IgD-negative memory B cell (primary cell): ENCODE data around the gene METTL8. TPM values are rescaled to one million over a fixed set of nuclear protein-coding genes. Genes with fewer than 3 reads are reported as not detected.
"Not testable (repeated sequence)": the region's sequence is repeated elsewhere in the genome, so short reads cannot be mapped to it uniquely, and the experiment has no call there.

Source experiments
- H3K27ac Mint-ChIP-seq, 3 donors: one replicate each; pipeline ENCODE4 v1.8.0; 2020 to 2022; ENCODE audit warnings: mild to moderate bottlenecking in 3 of 3, mixed read lengths in 3 of 3, moderate library complexity in 1 of 3
- H3K27me3 Mint-ChIP-seq: one replicate; pipeline ENCODE4 v1.8.0; 2021; ENCODE audit warnings: mixed read lengths
- H3K36me3 Mint-ChIP-seq: one replicate; pipeline ENCODE4 v1.8.0; 2020; ENCODE audit warnings: mild to moderate bottlenecking, mixed read lengths
- H3K4me1 Mint-ChIP-seq, 3 donors: one replicate each; pipeline ENCODE4 v1.8.0; 2020 to 2022; ENCODE audit warnings: mixed read lengths in 3 of 3, mild to moderate bottlenecking in 1 of 3
- H3K4me3 Mint-ChIP-seq, 4 donors: one replicate each; pipeline ENCODE4 v1.8.0; 2020 to 2022; ENCODE audit warnings: mild to moderate bottlenecking in 4 of 4, mixed read lengths in 4 of 4, moderate library complexity in 3 of 4
- H3K9me3 Mint-ChIP-seq, 3 donors: one replicate each; pipeline ENCODE4 v1.8.0; 2020 to 2021; ENCODE audit warnings: mixed read lengths in 3 of 3, mild to moderate bottlenecking in 1 of 3
- polyA plus RNA-seq: library from polyadenylated mRNA; unstranded; fragments of 300-500 nt; fragmentation: Illumina TruSeq; gene quantifications from one replicate; pipeline ENCODE4 v1.2.3, GENCODE V29; 2021

The METTL8 gene
- polyA plus RNA-seq, 1 donor from 2014 or later: 99.3 TPM

DNA sequence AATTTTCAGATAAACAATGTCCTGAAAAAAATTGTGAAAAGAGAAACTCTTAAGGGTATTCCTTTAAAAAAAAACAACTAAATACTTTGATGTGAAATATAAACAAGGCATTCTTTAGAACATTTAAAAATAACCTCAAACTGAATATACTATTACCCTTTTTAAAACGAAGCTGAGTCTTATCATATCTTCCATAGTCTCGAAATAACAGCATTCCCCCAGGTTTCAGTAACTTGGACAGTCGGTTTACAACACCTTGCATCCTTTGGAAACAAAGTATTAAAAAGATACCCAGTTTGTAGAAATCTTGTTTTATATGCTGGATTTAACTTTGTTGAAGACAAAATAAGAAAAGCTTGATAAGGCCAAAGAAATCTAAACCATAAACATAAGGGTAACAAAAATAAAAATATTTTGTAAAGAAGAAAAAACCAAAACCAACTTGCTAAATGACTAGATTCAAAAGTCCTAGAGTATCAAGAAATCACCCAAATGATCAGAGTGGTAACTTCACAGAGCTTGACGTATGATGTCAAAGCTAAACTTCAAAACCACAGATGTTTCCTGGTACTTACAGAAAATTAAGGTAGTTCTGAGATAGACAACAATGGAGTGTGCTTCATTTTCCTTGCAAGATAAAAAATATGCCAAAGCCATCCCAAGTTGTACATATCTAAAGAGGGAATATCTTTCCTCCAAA is 107.8 kb downstream of the METTL8 start:
- Mint-ChIP-seq H3K4me1 (peaks cover 53 to 60% (median 53%) of the 10 kb centered on the region in 3 donors), H3K36me3 (peaks cover 6% of the 10 kb centered on the region), H3K4me3 (peak overlapping the region; percentile 83 to 94 (median 91)), H3K27ac (peak overlapping the region; percentile 93 to 97 (median 96)), H3K9me3 (no peaks in the 10 kb centered on the region), H3K27me3 (no peaks in the 10 kb centered on the region)

DNA sequence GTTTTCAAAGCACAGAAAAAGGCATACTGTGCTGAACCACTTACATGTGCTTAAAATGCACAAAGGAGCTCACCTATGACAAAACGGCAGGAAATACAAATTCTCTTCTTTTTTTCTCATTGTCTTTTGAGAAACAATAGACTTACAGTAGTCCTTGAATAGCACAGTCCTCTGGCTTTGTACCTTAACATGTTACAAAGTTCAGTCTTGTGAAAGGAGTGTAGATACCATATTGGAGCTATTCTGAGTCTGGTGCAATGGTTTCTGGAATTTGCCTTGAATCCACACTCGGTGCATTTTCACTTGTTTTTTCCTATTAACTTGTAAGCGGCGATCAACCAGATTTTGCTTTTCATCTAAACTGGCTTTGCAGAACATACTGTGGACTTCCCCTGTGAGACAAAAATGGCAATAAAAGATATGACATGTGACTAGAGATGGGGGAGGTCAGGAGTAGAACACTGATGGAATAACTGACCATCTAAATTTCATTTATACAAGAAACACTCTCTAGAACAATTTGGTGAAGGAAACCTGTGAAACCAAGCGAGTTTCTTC is 109.7 kb downstream of the METTL8 start:
- Mint-ChIP-seq H3K27ac (peak overlapping the region; percentile 93 to 97 (median 96)), H3K4me1 (peaks cover 60 to 63% (median 61%) of the 10 kb centered on the region in 3 donors), H3K4me3 (peak overlapping the region; percentile 83 to 94 (median 91)), H3K27me3 (peaks cover 2% of the 10 kb centered on the region), H3K36me3 (peaks cover 6% of the 10 kb centered on the region), H3K9me3 (no peaks in the 10 kb centered on the region)

- H3K4me1 Mint-ChIP-seq: peaks cover 67 to 74% (median 71%) of the 10 kb centered on the region in 3 donors
- no peaks in the 10 kb centered on the region for H3K9me3 Mint-ChIP-seq
- peak overlapping the region; percentile 83 to 94 (median 91) for H3K4me3 Mint-ChIP-seq
- H3K36me3 Mint-ChIP-seq: peaks cover 4% of the 10 kb centered on the region
- peak overlapping the region; percentile 93 to 97 (median 96) for H3K27ac Mint-ChIP-seq
- H3K27me3 Mint-ChIP-seq: peaks cover 2% of the 10 kb centered on the region
Observed at GRCh38 chr2:171322928-171323327, 110.9 kb downstream of the METTL8 start.

GRCh38 chr2:171320731-171321130 is 113.1 kb downstream of the METTL8 start:
- peak overlapping the region; percentile 10 to 91 (median 84) for H3K4me3 Mint-ChIP-seq
- peaks cover 61 to 66% (median 66%) of the 10 kb centered on the region in 3 donors for H3K4me1 Mint-ChIP-seq

DNA sequence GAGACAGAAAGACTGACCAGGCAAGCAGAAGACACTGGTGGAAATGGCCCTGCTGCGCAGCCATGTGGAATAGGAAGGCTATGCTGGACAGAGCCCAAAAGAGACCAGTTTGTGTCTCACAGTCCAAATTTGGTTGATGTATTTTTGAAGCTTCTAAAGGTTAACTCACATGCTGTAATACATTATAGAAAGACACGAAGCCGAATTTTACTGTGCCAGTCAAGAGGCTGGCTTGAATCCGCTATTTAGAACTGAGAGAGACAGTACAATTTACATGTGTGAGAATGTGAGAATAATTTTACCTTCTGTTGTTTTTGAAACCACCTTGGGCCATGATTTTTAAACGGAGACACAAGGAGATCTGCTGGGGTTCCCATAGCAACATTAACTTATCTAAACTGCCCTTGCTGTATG is 113.6 kb downstream of the METTL8 start:
- peak overlapping the region; percentile 59 to 91 (median 84) for H3K4me3 Mint-ChIP-seq
- H3K27ac Mint-ChIP-seq: peak overlapping the region; percentile 81 to 95 (median 94)
- H3K36me3 Mint-ChIP-seq: peaks cover 3% of the 10 kb centered on the region
- peaks cover 57 to 66% (median 66%) of the 10 kb centered on the region in 3 donors for H3K4me1 Mint-ChIP-seq
- H3K9me3 Mint-ChIP-seq: no peaks in the 10 kb centered on the region
- H3K27me3 Mint-ChIP-seq: peaks cover 2% of the 10 kb centered on the region

More at GRCh38 chr2:171320731-171321130, 113.1 kb downstream of the METTL8 start:
- Mint-ChIP-seq H3K27ac (peak overlapping the region; percentile 81 to 95 (median 94)), H3K9me3 (no peaks in the 10 kb centered on the region), H3K36me3 (peaks cover 4% of the 10 kb centered on the region), H3K27me3 (peaks cover 2% of the 10 kb centered on the region)

DNA sequence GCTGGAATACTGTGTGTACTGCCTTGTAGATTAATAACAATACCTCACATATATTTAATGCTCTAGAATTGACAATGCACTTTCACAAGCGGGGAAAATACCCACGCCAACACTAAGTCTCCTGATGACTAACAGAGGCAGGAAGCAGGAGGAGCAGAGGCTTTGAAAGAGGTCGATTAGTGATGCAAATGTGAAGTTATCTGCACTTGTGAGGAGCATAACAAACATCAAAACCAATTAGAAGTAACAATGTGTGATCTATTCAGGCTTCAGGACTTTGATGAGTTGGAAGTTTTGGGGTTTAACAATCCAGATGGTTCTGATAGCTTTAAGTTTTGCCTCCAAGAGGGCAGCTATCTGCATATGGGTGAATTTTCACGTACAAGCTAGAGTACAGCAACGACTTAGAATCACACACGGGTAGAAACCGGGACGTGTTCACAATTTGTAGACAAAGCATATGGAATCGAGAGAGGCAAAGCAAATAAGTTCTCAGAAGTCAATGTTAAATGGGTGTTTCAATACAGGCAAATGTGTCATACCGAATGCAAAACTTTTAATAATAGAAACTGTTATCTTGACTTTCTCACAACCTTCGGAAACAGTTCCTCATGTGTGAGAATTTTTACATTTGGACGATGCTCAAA is 114.5 kb downstream of the METTL8 start:
- Mint-ChIP-seq H3K36me3 (peaks cover 3% of the 10 kb centered on the region), H3K9me3 (no peaks in the 10 kb centered on the region), H3K27ac (peak overlapping the region; percentile 81 to 95 (median 94)), H3K4me1 (peaks cover 55 to 64% (median 62%) of the 10 kb centered on the region in 3 donors), H3K27me3 (peaks cover 2% of the 10 kb centered on the region), H3K4me3 (peak overlapping the region; percentile 59 to 91 (median 84))

- Mint-ChIP-seq H3K36me3 (peaks cover 3% of the 10 kb centered on the region), H3K27ac (peak overlapping the region; percentile 81 to 95 (median 94)), H3K4me3 (peak overlapping the region; percentile 59 to 91 (median 84)), H3K9me3 (no peaks in the 10 kb centered on the region), H3K27me3 (peaks cover 2% of the 10 kb centered on the region), H3K4me1 (peaks cover 51 to 61% (median 54%) of the 10 kb centered on the region in 3 donors)
Observed at GRCh38 chr2:171318463-171318934, 115.3 kb downstream of the METTL8 start.

GRCh38 chr2:171317492-171318125 is 116.2 kb downstream of the METTL8 start:
- peaks cover 45 to 55% (median 47%) of the 10 kb centered on the region in 3 donors for H3K4me1 Mint-ChIP-seq
- H3K4me3 Mint-ChIP-seq: peak overlapping the region in 3 of 4 donors; percentile 21 to 78 (median 61)
- H3K9me3 Mint-ChIP-seq: no peaks in the 10 kb centered on the region
- H3K36me3 Mint-ChIP-seq: peaks cover 3% of the 10 kb centered on the region
- H3K27ac Mint-ChIP-seq: peak overlapping the region; percentile 79 to 95 (median 94)
- H3K27me3 Mint-ChIP-seq: peaks cover 2% of the 10 kb centered on the region

DNA sequence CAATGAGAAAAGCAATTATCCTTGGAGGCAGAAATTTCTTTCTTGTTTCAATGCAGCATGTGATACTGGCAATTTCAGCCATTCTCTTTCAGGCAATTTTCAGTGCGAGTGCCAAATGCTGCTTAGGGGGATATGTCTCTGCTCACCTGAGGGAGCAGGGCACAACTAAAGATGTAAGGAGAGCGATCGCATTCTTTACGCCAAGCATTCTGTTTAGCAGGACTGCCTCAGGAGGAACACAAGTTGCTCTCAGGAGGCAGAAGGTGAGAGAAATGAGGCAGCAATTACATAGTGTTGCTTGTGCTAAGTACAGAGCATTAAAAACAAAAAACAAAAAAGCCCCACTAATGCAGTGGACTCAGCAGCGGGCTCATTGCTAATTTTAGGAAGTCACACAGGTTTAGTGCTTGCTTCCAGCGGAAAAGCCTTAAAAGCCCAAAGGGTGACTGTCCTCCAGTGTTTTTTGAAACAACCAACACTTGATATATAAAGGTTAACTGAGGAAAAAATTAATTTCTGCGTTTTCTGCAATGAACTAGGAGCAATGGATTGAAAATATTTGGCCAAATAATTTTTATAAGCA is 116.9 kb downstream of the METTL8 start:
- Mint-ChIP-seq H3K4me3 (peak overlapping the region in 2 of 4 donors; percentile 43 to 45), H3K27ac (peak overlapping the region in 2 of 3 donors; percentile 84 to 94), H3K36me3 (peaks cover 5% of the 10 kb centered on the region), H3K27me3 (peaks cover 2% of the 10 kb centered on the region), H3K4me1 (peaks cover 45 to 55% (median 47%) of the 10 kb centered on the region in 3 donors), H3K9me3 (peaks cover under 1 to 2% (median 2%) of the 10 kb centered on the region in 3 donors)

DNA sequence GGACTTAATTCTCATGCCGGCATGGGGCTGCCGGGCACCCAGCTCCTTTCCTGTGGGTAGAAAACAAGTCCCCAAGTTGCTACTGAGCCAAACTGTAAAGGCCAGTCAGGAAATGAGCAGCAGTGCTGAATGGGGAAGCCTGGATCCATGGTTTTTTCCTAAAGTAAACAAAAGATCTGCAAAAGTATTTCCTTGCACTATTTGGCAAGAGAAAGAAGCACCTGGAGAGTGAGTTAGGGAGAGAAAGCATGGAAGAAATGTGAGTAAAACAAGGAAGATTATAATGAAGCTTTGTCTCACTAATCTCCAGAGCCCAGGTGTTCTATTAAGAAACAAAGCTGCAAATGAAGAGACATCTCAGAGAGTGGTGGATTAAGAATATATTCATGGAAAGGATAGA is 117.6 kb downstream of the METTL8 start:
- H3K27ac Mint-ChIP-seq: peak overlapping the region in 1 of 3 donors; percentile 3

GRCh38 chr2:171315781-171316180 is 118.0 kb downstream of the METTL8 start:
- no peak overlapping the region for H3K4me3 Mint-ChIP-seq
- H3K9me3 Mint-ChIP-seq: peaks cover 4 to 13% (median 4%) of the 10 kb centered on the region in 3 donors
- peaks cover under 1% of the 10 kb centered on the region for H3K27me3 Mint-ChIP-seq
- H3K4me1 Mint-ChIP-seq: peaks cover 35 to 46% (median 36%) of the 10 kb centered on the region in 3 donors
- peaks cover 7% of the 10 kb centered on the region for H3K36me3 Mint-ChIP-seq
- no peak overlapping the region for H3K27ac Mint-ChIP-seq

More for the DNA sequence above, 117.6 kb downstream of the METTL8 start:
- Mint-ChIP-seq H3K27me3 (peaks cover 2% of the 10 kb centered on the region), H3K4me1 (peaks cover 39 to 50% (median 41%) of the 10 kb centered on the region in 3 donors), H3K4me3 (no peak overlapping the region), H3K9me3 (peaks cover 2 to 8% (median 4%) of the 10 kb centered on the region in 3 donors), H3K36me3 (peaks cover 5% of the 10 kb centered on the region)

- H3K27me3 Mint-ChIP-seq, H3K36me3 Mint-ChIP-seq, H3K4me3 Mint-ChIP-seq: not testable (repeated sequence)
- Mint-ChIP-seq H3K27ac (peak overlapping the region in 1 of 3 donors; percentile 56), H3K4me1 (peaks cover 6 to 19% (median 11%) of the 10 kb centered on the region in 3 donors), H3K9me3 (peaks cover 4 to 14% (median 4%) of the 10 kb centered on the region in 3 donors)
Observed at GRCh38 chr2:171312182-171312581, 121.6 kb downstream of the METTL8 start.

DNA sequence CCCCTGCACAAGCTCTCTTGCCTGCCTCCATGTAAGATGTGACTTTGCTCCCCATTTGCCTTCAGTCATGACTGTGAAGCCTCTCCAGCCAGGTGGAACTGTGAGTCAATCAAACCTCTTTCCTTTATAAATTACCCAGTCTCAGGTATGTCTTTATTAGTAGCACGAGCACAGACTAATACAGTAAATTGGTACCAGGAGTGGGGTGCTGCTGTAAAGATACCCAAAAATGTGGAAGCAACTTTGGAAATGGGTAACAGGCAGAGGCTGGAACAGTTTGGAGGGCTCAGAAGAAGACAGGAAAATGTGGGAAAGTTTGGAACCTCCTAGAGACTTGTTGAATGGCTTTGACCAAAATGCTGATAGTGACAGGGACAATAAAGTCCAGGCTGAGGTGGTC is 122.2 kb downstream of the METTL8 start:
- H3K4me3 Mint-ChIP-seq: peak overlapping the region in 1 of 4 donors; percentile 39
- not testable (repeated sequence) for H3K27me3 Mint-ChIP-seq
- H3K36me3 Mint-ChIP-seq: peaks cover 11% of the 10 kb centered on the region
- H3K9me3 Mint-ChIP-seq: peaks cover 4 to 14% (median 4%) of the 10 kb centered on the region in 3 donors
- peaks cover 6 to 15% (median 12%) of the 10 kb centered on the region in 3 donors for H3K4me1 Mint-ChIP-seq
- H3K27ac Mint-ChIP-seq: peak overlapping the region in 1 of 3 donors; percentile 56

- H3K4me3 Mint-ChIP-seq: no peak overlapping the region
- peaks cover 14% of the 10 kb centered on the region for H3K36me3 Mint-ChIP-seq
- peaks cover 4 to 14% (median 4%) of the 10 kb centered on the region in 3 donors for H3K9me3 Mint-ChIP-seq
- peaks cover 6 to 15% (median 12%) of the 10 kb centered on the region in 3 donors for H3K4me1 Mint-ChIP-seq
- H3K27ac Mint-ChIP-seq: no peak overlapping the region
- no peaks in the 10 kb centered on the region for H3K27me3 Mint-ChIP-seq
Observed at GRCh38 chr2:171310889-171311288, 122.9 kb downstream of the METTL8 start.
